ENCODE results near the gene DESI1. TPM values are rescaled to one million over a fixed set of nuclear protein-coding genes. Genes with fewer than 3 reads are reported as not detected.

Gene DESI1
- total RNA-seq, 1 donor from 2014 or later = 36.7 TPM

GRCh38 chr22:41557401-41558240 lies 63.2 kb downstream of the DESI1 start:
- peak; percentile 25 for ATAC-seq

DNA sequence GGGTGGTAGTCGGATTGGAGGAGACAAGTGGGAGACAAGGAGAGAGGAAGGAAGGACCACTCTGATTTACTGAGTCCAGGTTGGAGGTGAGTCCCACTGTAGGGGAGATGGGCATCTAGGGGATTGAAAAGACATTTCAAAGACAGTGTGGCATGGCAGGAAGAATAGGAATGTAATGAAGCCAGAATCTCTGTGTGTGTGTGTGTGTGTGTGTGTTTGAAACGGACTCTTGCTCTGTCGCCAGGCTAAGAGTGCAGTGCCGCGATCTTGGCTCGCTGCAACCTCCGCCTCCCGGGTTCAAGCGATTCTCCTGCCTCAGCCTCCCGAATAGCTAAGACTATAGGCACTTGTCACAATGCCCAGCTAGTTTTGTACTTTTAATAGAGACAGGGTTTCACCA lies 64.3 kb downstream of the DESI1 start:
- no peak for ATAC-seq

GRCh38 chr22:41555325-41555982 lies 65.4 kb downstream of the DESI1 start:
- ATAC-seq = peak; percentile 9

- ATAC-seq = no peak
Observed at GRCh38 chr22:41551877-41552582, 68.8 kb downstream of the DESI1 start.

DNA sequence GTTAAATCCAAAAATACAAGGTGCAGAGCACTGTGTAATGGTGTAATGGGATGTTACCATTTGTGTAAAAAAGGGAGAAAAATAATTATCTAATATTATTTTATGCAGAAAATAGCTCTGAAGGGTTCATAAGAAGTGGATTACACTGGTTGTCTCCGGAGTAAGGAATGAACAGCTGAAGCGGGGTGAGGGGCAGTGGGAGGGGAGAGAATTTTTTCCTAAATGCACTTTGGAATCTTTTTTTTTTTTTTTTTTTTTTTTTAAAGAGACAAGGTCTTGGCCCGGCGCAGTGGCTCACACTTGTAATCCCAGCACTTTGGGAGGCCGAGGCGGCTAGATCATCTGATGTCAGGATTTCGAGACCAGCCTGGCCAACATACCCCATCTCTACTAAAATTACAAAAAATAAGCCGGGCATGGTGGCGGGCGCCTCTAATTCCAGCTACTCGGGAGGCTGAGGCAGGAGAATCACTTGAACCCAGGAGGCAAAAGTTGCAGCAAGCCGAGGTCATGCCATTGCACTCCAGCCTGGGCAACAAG lies 69.8 kb downstream of the DESI1 start:
- ATAC-seq = no peak

GRCh38 chr22:41548830-41549211 lies 72.0 kb downstream of the DESI1 start:
- no peak for ATAC-seq

Other genes with a start within 250 kb of the DESI1 start
- gene TEF, start 239.1 kb downstream of the DESI1 start, total RNA-seq = 12.5 TPM
- 19.6 TPM for gene TOB2, start 174.2 kb downstream of the DESI1 start, total RNA-seq
- 39.2 TPM for gene PHF5A, start 152.4 kb downstream of the DESI1 start, total RNA-seq
- 66.5 TPM for gene ACO2, start 151.9 kb downstream of the DESI1 start, total RNA-seq
- 27.8 TPM for gene POLR3H, start 76.6 kb downstream of the DESI1 start, total RNA-seq
- gene CSDC2, start 60.0 kb downstream of the DESI1 start, total RNA-seq = 0.08 TPM
- gene PMM1, start 31.2 kb downstream of the DESI1 start, total RNA-seq = 30.0 TPM
- gene XRCC6, start 252 bp upstream of the DESI1 start, total RNA-seq = 181 TPM
- 105 TPM for gene SNU13, start 67.8 kb upstream of the DESI1 start, total RNA-seq
- 1.3 TPM for gene MEI1, start 78.5 kb upstream of the DESI1 start, total RNA-seq
- 6.9 TPM for gene CCDC134, start 179.6 kb upstream of the DESI1 start, total RNA-seq
- gene SREBF2, start 212.1 kb upstream of the DESI1 start, total RNA-seq = 131 TPM

All from esophagus mucosa (tissue), 1 donor.